ENCODE results near the gene TMEM181.

GRCh38 chr6:158567871-158568401, 8.0 kb downstream of the TMEM181 start:
- TF ChIP-seq ZBTB33 (IDR thresholded peaks at IDR 0.05) (no peak), CTCF (IDR thresholded peaks at IDR 0.05; ENCODE audit: low read depth, low read length, missing input control) (no peak), ATF3 (IDR thresholded peaks at IDR 0.05) (no peak), RAD21 (IDR thresholded peaks at IDR 0.05) (no peak), RXRA (IDR thresholded peaks at IDR 0.05) (no peak), JUND (IDR thresholded peaks at IDR 0.05) (no peak)

All from liver (tissue), 3 donors.